GM10248 (cell line): Measurements from ENCODE around the gene MPI.

ENCODE experiments used
- CTCF ChIA-PET: fragments of 300-600 bp; sonication (Branson Sonifier 250); formaldehyde crosslinking; extraction: SDS; loops from one replicate; lab custom pipeline; 2021; ENCODE audit warnings: antibody characterized with exemption; lab: Yijun Ruan, JAX
- POLR2A ChIA-PET: fragments of 350-650 bp; sonication (Branson Sonifier 250); formaldehyde crosslinking; extraction: SDS; loops from one replicate; lab custom pipeline; 2020; ENCODE audit warnings: antibody characterized with exemption; lab: Yijun Ruan, JAX
- DNase-seq: peaks from one replicate; pipeline ENCODE4 v3.0.0; 2012; ENCODE audit errors: extremely low spot score
- TF ChIP-seq, protein P1 (sequence below): IDR thresholded peaks from 2 replicates; pipeline ENCODE4 v1.5.1; 2012; ENCODE audit warnings: mild to moderate bottlenecking, low read depth; ENCODE audit errors: extremely low read depth, missing control alignments, control extremely low read depth

Gene MPI

DNA sequence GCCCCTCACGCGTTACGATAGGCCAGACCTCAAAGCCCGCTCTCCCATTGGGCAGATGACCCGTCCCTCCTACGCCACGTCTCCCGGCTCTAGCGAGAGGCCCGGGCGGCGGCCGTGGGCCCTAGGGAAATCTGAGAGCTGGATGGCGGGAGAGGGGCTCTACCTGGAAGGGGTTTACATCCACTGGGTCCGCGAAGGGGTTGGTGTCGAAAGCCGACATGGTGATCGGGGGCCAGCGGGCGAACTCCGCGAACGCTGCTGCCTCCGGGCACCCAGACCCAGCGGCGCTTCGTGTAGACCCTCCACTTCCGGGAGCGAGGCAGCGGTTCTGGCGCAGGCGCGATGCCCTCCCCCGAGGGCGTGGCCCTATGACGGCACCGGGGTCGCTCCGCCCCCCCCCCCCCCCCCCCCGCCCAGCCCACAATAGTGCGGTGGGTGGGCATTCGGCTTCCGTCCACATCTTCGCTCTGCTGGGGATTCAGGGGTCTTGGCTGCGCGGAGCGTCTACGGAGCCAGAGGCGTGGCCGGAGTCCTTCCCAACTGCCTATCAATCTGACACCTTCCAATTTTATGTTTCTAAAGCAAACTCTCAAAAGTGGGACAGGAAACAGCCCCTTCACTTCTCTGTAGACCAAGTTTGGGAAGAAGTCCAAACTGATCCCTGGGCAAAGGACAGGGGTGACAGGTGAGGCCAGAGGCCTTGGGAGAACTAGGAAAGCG lies 16.6 kb upstream of the MPI start, which contains the start of gene SCAMP2:
Gene SCAMP2, minus strand, starts transcription at position 330 of the 720 bp plus-strand sequence. Its CDS starts 110 bp downstream, at position 220.
- peak; percentile 96 for DNase-seq
- TF ChIP-seq, protein P1, sequence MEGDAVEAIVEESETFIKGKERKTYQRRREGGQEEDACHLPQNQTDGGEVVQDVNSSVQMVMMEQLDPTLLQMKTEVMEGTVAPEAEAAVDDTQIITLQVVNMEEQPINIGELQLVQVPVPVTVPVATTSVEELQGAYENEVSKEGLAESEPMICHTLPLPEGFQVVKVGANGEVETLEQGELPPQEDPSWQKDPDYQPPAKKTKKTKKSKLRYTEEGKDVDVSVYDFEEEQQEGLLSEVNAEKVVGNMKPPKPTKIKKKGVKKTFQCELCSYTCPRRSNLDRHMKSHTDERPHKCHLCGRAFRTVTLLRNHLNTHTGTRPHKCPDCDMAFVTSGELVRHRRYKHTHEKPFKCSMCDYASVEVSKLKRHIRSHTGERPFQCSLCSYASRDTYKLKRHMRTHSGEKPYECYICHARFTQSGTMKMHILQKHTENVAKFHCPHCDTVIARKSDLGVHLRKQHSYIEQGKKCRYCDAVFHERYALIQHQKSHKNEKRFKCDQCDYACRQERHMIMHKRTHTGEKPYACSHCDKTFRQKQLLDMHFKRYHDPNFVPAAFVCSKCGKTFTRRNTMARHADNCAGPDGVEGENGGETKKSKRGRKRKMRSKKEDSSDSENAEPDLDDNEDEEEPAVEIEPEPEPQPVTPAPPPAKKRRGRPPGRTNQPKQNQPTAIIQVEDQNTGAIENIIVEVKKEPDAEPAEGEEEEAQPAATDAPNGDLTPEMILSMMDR, result no peak
- POLR2A ChIA-PET, result interaction anchor here (1.4 kb wide), 1 partner anchor 16 kb away, joined by 4 read pairs; no protein-coding TSS in a partner anchor
- CTCF ChIA-PET, result interaction anchor here (1.3 to 15.4 kb wide), 4 partner anchors 10 to 102 kb away, joined by 5 to 131 read pairs (median 8); no protein-coding TSS in a partner anchor

DNA sequence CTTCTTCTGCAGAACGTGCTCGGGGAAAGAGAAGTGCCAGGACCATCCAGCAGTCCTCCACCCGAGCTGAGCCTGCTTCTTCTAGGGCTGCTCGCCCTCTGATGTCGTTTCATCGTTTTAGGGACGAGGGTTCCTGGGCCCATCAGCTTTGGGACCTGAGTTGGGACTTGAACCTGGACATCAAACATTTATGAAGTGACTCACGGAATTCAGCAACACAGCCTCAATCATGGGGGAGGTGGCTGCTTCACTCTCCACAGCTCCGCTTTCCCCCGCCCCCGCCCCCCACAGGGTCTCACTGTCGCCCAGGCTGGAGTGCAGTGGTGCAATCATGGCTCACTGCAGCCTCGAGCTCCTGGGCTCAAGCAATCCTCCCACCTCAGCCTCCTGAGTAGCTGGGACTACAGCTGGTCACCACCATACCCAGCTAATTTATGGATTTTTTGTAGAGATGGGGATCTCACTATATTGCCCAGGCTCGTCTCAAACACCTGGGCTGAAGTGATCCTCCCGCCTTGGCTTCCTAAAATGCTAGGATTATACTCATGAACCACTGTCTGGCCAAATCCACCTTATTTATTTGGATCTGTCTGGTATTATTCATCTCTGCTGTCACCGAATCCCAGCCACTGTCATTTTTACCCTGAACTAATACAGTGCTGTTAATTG lies 16.0 kb upstream of the MPI start:
- DNase-seq, result no peak
- CTCF ChIA-PET, result interaction anchor here (1.3 to 15.4 kb wide), 4 partner anchors 9 to 103 kb away, joined by 5 to 131 read pairs (median 8); no protein-coding TSS in a partner anchor
- TF ChIP-seq, protein P1, result no peak
- POLR2A ChIA-PET, result interaction anchor here (0.6 to 1.4 kb wide), 3 partner anchors 15 to 321 kb away, joined by 3 to 5 read pairs (median 4); no protein-coding TSS in a partner anchor

DNA sequence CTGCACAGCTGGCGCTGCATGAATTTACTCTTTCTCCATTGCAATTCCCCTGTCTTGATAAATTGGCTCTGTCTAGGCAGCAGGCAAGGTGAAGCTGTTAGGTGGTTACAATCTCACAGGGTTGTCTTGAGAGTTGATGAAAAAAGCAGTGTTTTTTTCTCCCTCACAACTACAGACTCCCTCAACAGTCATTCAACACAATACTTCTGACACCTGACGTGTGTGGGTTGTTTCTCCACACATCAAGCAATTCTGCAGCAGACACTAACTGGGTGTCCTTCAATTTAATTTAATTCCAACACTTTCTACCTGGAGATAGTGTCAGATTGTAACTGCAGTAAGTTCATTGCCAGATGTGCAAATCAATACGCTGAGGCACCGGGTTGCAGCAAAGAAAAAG lies 11.6 kb upstream of the MPI start:
- POLR2A ChIA-PET, result no interaction called here
- TF ChIP-seq, protein P1, result no peak
- DNase-seq, result no peak

DNA sequence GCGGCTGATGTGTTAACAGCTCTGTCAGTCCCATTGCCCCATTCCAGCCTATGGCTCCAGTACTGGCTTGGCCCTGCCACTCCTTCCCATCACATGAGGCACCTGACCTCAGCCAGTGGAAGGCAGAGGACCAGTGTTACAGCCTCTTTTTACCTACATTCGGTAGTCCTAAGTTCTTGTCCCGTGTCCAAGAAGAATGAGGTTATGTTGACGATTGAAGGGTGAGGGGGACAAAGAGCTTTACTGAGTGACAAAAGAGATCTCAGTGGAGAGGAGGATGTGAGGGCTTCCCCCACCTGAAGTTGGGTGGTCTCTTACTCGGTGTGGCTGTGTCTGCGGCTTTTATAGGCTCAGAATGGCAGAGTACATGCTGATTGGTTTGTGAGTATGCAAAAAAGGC lies 7.3 kb upstream of the MPI start:
- CTCF ChIA-PET, result interaction anchor here (0.8 to 15.4 kb wide), 7 partner anchors 9 to 111 kb away, joined by 3 to 131 read pairs (median 4); partner anchors contain the start of gene SCAMP2
- POLR2A ChIA-PET, result no interaction called here
- no peak for DNase-seq
- TF ChIP-seq, protein P1, result no peak

More for the DNA sequence above, 11.6 kb upstream of the MPI start:
- CTCF ChIA-PET, result interaction anchor here (1.6 to 15.4 kb wide), 2 partner anchors 24 to 51 kb away, joined by 3 to 131 read pairs; partner anchors contain the start of gene CPLX3

DNA sequence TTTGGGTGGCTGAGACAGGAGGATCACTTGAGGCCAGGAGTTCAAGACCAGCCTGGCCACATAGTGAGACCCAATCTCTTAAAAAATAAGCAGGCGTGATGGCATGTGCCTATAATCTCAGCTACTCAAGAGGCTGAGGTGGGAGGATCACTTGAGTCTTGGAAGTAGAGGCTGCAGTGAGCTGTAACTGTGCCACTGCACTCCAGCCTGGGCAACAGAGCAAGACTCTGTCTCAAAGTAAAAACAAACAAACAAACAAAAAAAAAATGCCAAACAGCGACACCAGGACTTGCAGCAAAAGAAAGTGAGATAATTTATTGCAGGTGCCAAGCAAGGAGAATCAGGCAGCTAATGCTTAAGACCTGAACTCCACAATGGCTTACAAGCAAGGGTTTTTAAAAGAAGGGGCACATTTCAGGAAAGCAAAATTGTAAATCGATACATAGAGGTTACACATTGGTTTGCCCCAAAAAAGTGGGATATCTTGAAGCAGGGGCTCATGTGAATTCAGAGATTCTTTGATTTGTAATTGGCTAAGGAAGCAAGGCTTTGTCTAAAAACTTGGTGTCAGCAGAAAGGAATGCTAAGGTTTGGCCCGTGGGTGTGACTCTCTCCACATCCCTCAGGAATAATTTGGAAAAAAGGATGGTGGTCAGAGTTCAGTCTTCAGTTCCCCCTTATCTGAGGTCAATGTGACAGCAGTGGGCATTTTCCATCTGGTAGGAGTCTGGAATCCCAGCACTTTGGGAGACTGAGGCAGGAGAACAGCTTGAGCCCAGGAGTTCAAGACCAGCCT lies 5.2 kb upstream of the MPI start:
- no peak for DNase-seq
- TF ChIP-seq, protein P1, result no peak
- ChIA-PET CTCF (interaction anchor here (0.8 to 15.4 kb wide), 8 partner anchors 9 to 91 kb away, joined by 3 to 131 read pairs (median 6); no protein-coding TSS in a partner anchor), POLR2A (no interaction called here)
